Tibial nerve (tissue), 4 donors: ENCODE data around the gene PLPP3.

Experiments used
- CTCF ChIP-seq, 5 experiments: fragments of 200-600 bp in 3 of 5; fragments of 450-650 bp in 2 of 5; sonication (generic) in 3 of 5; IDR thresholded peaks; one replicate each; pipeline ENCODE4 v1.5.1; 2016 to 2019; ENCODE audit warnings: antibody characterized with exemption in 5 of 5, mild to moderate bottlenecking in 3 of 5, moderate library complexity in 2 of 5
- EP300 ChIP-seq, 2 donors: sonication (generic); formaldehyde crosslinking; IDR thresholded peaks; one replicate each; pipeline ENCODE4 v1.6.1; 2017; ENCODE audit warnings: antibody characterized with exemption in 2 of 2, mild to moderate bottlenecking in 1 of 2
- POLR2A ChIP-seq, 2 donors: fragments of 450-650 bp; IDR thresholded peaks; one replicate each; pipeline ENCODE4 v1.6.1; 2017; ENCODE audit warnings: antibody characterized with exemption in 2 of 2, mild to moderate bottlenecking in 2 of 2, moderate library complexity in 2 of 2

GRCh38 chr1:56584910-56585528 is 5.7 kb upstream of the PLPP3 start:
- TF ChIP-seq CTCF (IDR thresholded peaks at IDR 0.05) (peak; percentile 74 to 92 (median 81)), POLR2A (IDR thresholded peaks at IDR 0.05) (no peak), EP300 (IDR thresholded peaks at IDR 0.05) (peak in 1 of 2 donors; percentile 35)
